Kidney (tissue), 14 donors: ENCODE results near the gene ZNF839. TPM values are rescaled to one million over a fixed set of nuclear protein-coding genes. Genes with fewer than 3 reads are reported as not detected.

Experiments
- DNase-seq, 5 donors: peaks; one replicate each; pipeline ENCODE4 v3.0.0-alpha.2; 2013 to 2020
- FAIRE-seq: peaks from 2 replicates; lab custom pipeline; 2012; peaks lifted over from hg19 to GRCh38; lab: Jason Lieb, UNC
- H3K27ac ChIP-seq, 2 donors: one replicate each; pipeline ENCODE4 v1.7.0; 2013; ENCODE audit warnings: low read depth in 2 of 2, low read length in 2 of 2, inconsistent platforms in 1 of 2
- H3K27me3 ChIP-seq: one replicate; pipeline ENCODE4 v1.7.1; 2013; ENCODE audit warnings: low read length, inconsistent platforms; ENCODE audit not compliant: control insufficient read depth, insufficient read depth
- H3K36me3 ChIP-seq, 3 donors: one replicate each; pipeline versions ENCODE4 v1.7.0 to v1.7.1; 2013; ENCODE audit warnings: low read length in 3 of 3, control low read depth in 1 of 3, inconsistent platforms in 1 of 3; ENCODE audit not compliant: insufficient read depth in 3 of 3, control insufficient read depth in 2 of 3
- H3K4me1 ChIP-seq, 3 donors: one replicate each; pipeline versions ENCODE4 v1.7.0 to v1.7.1; 2013; ENCODE audit warnings: low read length in 3 of 3, inconsistent platforms in 1 of 3, low read depth in 1 of 3; ENCODE audit not compliant: control insufficient read depth in 2 of 3, insufficient read depth in 2 of 3
- H3K4me3 ChIP-seq, 3 donors: one replicate each; pipeline versions ENCODE4 v1.7.0 to v1.8.1; 2013; ENCODE audit warnings: low read length in 3 of 3, control low read depth in 1 of 3, inconsistent platforms in 1 of 3
- H3K9ac ChIP-seq, 3 donors: one replicate each; pipeline versions ENCODE4 v1.7.0 to v1.7.1; 2013; ENCODE audit warnings: low read length in 3 of 3, control low read depth in 1 of 3, inconsistent platforms in 1 of 3
- H3K9me3 ChIP-seq, 3 donors: one replicate each; pipeline versions ENCODE4 v1.7.0 to v1.7.1; 2013; ENCODE audit warnings: low read length in 3 of 3, control low read depth in 1 of 3, inconsistent platforms in 1 of 3; ENCODE audit not compliant: control insufficient read depth in 2 of 3, insufficient read depth in 1 of 3
- CTCF ChIP-seq: IDR thresholded peaks from 3 replicates; pipeline ENCODE4 v1.5.1; 2012; ENCODE audit warnings: mild to moderate bottlenecking, moderate library complexity, borderline replicate concordance; ENCODE audit not compliant: insufficient read depth; ENCODE audit errors: extremely low read depth
- intact Hi-C: fragments of 100-400 bp; cut with DNase I; formaldehyde crosslinking; loops from one replicate; pipeline ENCODE4 v1.11.1; 2022
- polyA plus RNA-seq: library from polyadenylated mRNA; stranded (reverse); fragments of 350-450 nt; fragmentation: Illumina TruSeq; extraction: RNeasy Lipid Tissue Mini Kit (QIAGEN cat#74804); gene quantifications from one replicate; pipeline ENCODE4 v1.2.3, GENCODE V29; 2014; ENCODE audit warnings: low read depth, low replicate concordance; ENCODE audit not compliant: insufficient read depth
- total RNA-seq: library from RNA; stranded (reverse); fragmentation: NEBNext Ultra II Directional; extraction: Animal tissue kit (Norgen Biotek cat#: 25700); gene quantifications from one replicate; pipeline ENCODE4 v1.2.1, GENCODE V29; 2021
- donor health status: control.
- donor health status: control.
- donor health status: control.
- donor health status: control.
- donor health status: control.
- donor health status: DM: yes; HTN: yes; CAD: no.
- donor health status: Normal renal cell carcinoma (clear cell type).

ZNF839 gene
- total and polyA plus RNA-seq, 2 donors from 2014 or later: 7.8 to 15.8 TPM

GRCh38 chr14:102315121-102315520 is 4.4 kb upstream of the ZNF839 start:
- no peak for FAIRE-seq
- H3K27me3 ChIP-seq: no peaks in the 10 kb centered on the region
- H3K9me3 ChIP-seq: no peaks in the 10 kb centered on the region
- intact Hi-C loops: no loop called here
- H3K27ac ChIP-seq: no peak overlapping the region
- H3K4me1 ChIP-seq: peaks cover 0 to 19% (median 14%) of the 10 kb centered on the region in 3 donors
- H3K36me3 ChIP-seq: no peaks in the 10 kb centered on the region
- DNase-seq: peak in 1 of 5 donors; percentile 43
- no peak overlapping the region for H3K9ac ChIP-seq
- H3K4me3 ChIP-seq: no peak overlapping the region
- no peak for TF ChIP-seq CTCF

GRCh38 chr14:102316338-102316742 is 3.2 kb upstream of the ZNF839 start:
- Histone ChIP-seq H3K9me3 (no peaks in the 10 kb centered on the region), H3K9ac (peak overlapping the region; percentile 67 to 75 (median 73)), H3K4me3 (peak overlapping the region; percentile 79 to 93 (median 84)), H3K4me1 (peaks cover 0 to 20% (median 19%) of the 10 kb centered on the region in 3 donors), H3K27ac (peak overlapping the region in 1 of 2 donors; percentile 40), H3K27me3 (no peaks in the 10 kb centered on the region), H3K36me3 (no peaks in the 10 kb centered on the region)
- no peak for TF ChIP-seq CTCF
- intact Hi-C loops: no loop called here
- no peak for FAIRE-seq
- DNase-seq: peak in 2 of 5 donors; percentile 78 to 80

- intact Hi-C loops: no loop called here
- Histone ChIP-seq H3K9ac (peak overlapping the region; percentile 67 to 75 (median 73)), H3K9me3 (no peaks in the 10 kb centered on the region), H3K27ac (peak overlapping the region; percentile 74 to 75), H3K4me1 (peaks cover 0 to 20% (median 19%) of the 10 kb centered on the region in 3 donors), H3K36me3 (no peaks in the 10 kb centered on the region), H3K27me3 (no peaks in the 10 kb centered on the region), H3K4me3 (peak overlapping the region; percentile 79 to 93 (median 84))
- peak; percentile 90 for TF ChIP-seq CTCF
- peak; percentile 96 to 98 (median 96) for DNase-seq
- FAIRE-seq: no peak
These were observed 2.6 kb upstream of the ZNF839 start for GRCh38 chr14:102316743-102317563.
